Natural killer cell (primary cell): ENCODE results near the gene ANK2. TPM values are rescaled to one million over a fixed set of nuclear protein-coding genes. Genes with fewer than 3 reads are reported as not detected.

Experiments used
- ATAC-seq, 3 donors: fragments of 150-1000 bp in 2 of 3; fragments of 200-7000 bp in 1 of 3; cut with Tn5 transposase; 1 replicate in 1 of 3; 2 replicates in 2 of 3; pipeline ENCODE4 v1.10.0; 2021; ENCODE audit warnings: mild to moderate bottlenecking in 2 of 3, moderate library complexity in 2 of 3
- DNase-seq, 2 donors: peaks; one replicate each; pipeline versions ENCODE4 v3.0.0 to v3.0.0-alpha.2; 2013 to 2021; ENCODE audit warnings: mixed read lengths in 1 of 2
- H3K27ac ChIP-seq: one replicate; pipeline ENCODE4 v1.5.1; 2013; ENCODE audit warnings: mild to moderate bottlenecking, low read length
- H3K27me3 ChIP-seq: one replicate; pipeline ENCODE4 v1.6.1; 2013; ENCODE audit warnings: low read length; ENCODE audit not compliant: control insufficient read depth, insufficient read depth
- H3K36me3 ChIP-seq: one replicate; pipeline ENCODE4 v1.6.1; 2013; ENCODE audit warnings: low read length; ENCODE audit not compliant: control insufficient read depth, insufficient read depth
- H3K4me1 ChIP-seq: one replicate; pipeline ENCODE4 v1.6.1; 2013; ENCODE audit warnings: low read length; ENCODE audit not compliant: control insufficient read depth, insufficient read depth
- H3K4me3 ChIP-seq: one replicate; pipeline ENCODE4 v1.5.1; 2013; ENCODE audit warnings: low read length
- H3K9me3 ChIP-seq: one replicate; pipeline ENCODE4 v1.6.1; 2013; ENCODE audit warnings: low read length; ENCODE audit not compliant: control insufficient read depth, insufficient read depth
- H3K27ac Mint-ChIP-seq, 2 donors: one replicate each; pipeline ENCODE4 v1.8.0; 2022; ENCODE audit warnings: mild to moderate bottlenecking in 2 of 2, mixed read lengths in 2 of 2, moderate library complexity in 1 of 2
- H3K27me3 Mint-ChIP-seq, 2 donors: one replicate each; pipeline ENCODE4 v1.8.0; 2022; ENCODE audit warnings: low read depth in 2 of 2, mixed read lengths in 2 of 2
- H3K36me3 Mint-ChIP-seq: one replicate; pipeline ENCODE4 v1.8.0; 2022; ENCODE audit warnings: mixed read lengths
- H3K4me1 Mint-ChIP-seq, 2 donors: one replicate each; pipeline ENCODE4 v1.8.0; 2022; ENCODE audit warnings: mixed read lengths in 2 of 2
- H3K4me3 Mint-ChIP-seq: one replicate; pipeline ENCODE4 v1.8.0; 2022; ENCODE audit warnings: mild to moderate bottlenecking, moderate library complexity, mixed read lengths
- H3K9me3 Mint-ChIP-seq, 2 donors: one replicate each; pipeline ENCODE4 v1.8.0; 2022; ENCODE audit warnings: mixed read lengths in 2 of 2
- WGBS: methylation state at CpG from one replicate; pipeline ENCODE4 v1.1.7; 2013; ENCODE audit warnings: missing lambda C conversion rate; ENCODE audit not compliant: insufficient coverage; 5-methylcytosine and 5-hydroxymethylcytosine counted together
- intact Hi-C: fragments of 100-400 bp; cut with micrococcal nuclease; formaldehyde crosslinking; loops from one replicate; pipeline ENCODE4 v1.14.2; 2022
- total RNA-seq, 4 donors: library from RNA; stranded (reverse); fragments of 120-200 nt in 1 of 4; gene quantifications; one replicate each; pipeline versions ENCODE4 v1.2.3 to v1.2.4, GENCODE V29; 2013 to 2022
- TF ChIP-seq, protein P1 (sequence below): fragments of 200-600 bp; IDR thresholded peaks from one replicate; pipeline ENCODE4 v1.8.0; 2022; ENCODE audit warnings: antibody characterized with exemption

The ANK2 gene
- total RNA-seq, 3 donors from 2014 or later (not counting 1 experiment from before 2014, with no cell fraction given): 0.05 TPM; not detected in 2

DNA sequence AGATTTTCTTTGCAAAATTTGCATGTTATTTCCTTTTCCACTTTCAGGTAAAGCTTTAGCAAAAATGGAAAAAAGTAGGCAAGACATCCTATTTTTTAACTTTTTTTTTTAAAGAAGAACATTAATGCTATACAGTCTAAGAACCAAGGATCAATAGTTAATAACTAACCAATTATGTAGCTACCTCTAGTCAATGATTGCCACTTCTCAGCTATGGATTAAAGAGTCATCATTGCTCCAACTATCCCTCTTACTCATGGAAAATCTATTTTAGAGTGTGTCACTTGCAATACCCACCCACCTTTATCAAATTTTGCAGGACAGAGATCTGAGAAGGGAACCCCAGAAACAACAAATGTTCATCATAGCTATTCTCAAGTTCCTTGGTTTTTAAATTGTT is 223.1 kb downstream of the ANK2 start:
- Histone ChIP-seq H3K27me3 (no peaks in the 10 kb centered on the region), H3K4me3 (no peak overlapping the region), H3K36me3 (no peaks in the 10 kb centered on the region), H3K9me3 (no peaks in the 10 kb centered on the region), H3K27ac (no peak overlapping the region), H3K4me1 (no peaks in the 10 kb centered on the region)
- H3K4me1 Mint-ChIP-seq: no peaks in the 10 kb centered on the region
- peaks cover 3 to 8% of the 10 kb centered on the region in 2 donors for H3K27me3 Mint-ChIP-seq
- intact Hi-C loops: no loop called here
- ATAC-seq: no peak
- H3K4me3 Mint-ChIP-seq: no peak overlapping the region
- no peaks in the 10 kb centered on the region for H3K9me3 Mint-ChIP-seq
- TF ChIP-seq, protein P1, sequence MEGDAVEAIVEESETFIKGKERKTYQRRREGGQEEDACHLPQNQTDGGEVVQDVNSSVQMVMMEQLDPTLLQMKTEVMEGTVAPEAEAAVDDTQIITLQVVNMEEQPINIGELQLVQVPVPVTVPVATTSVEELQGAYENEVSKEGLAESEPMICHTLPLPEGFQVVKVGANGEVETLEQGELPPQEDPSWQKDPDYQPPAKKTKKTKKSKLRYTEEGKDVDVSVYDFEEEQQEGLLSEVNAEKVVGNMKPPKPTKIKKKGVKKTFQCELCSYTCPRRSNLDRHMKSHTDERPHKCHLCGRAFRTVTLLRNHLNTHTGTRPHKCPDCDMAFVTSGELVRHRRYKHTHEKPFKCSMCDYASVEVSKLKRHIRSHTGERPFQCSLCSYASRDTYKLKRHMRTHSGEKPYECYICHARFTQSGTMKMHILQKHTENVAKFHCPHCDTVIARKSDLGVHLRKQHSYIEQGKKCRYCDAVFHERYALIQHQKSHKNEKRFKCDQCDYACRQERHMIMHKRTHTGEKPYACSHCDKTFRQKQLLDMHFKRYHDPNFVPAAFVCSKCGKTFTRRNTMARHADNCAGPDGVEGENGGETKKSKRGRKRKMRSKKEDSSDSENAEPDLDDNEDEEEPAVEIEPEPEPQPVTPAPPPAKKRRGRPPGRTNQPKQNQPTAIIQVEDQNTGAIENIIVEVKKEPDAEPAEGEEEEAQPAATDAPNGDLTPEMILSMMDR: no peak
- no peaks in the 10 kb centered on the region for H3K36me3 Mint-ChIP-seq
- DNase-seq: no peak
- H3K27ac Mint-ChIP-seq: no peak overlapping the region

DNA sequence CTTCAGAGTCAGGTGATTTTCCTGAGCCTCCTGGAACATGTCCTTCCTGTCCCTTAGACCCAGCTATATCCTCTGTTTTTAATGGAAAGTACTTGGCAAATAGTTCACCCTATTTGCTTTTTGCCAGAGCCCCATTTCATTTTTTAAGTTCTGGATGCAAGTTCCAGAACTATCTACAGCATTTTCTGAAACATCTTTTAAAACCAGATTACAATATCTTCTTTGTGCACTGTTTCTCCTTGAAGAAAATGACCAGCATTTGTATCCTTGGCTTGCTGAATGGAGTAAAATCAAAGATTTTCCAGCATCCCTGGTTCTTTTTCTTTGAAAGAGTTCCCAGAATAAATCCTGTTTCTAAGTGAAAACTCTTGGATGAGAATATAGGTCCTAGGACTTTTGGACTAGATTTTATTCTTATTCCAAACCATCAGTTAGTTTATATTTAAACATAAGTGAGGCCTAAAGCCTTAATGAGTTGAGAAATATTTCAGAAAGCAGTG is 224.3 kb downstream of the ANK2 start:
- no peak overlapping the region for H3K27ac Mint-ChIP-seq
- H3K9me3 ChIP-seq: no peaks in the 10 kb centered on the region
- no peaks in the 10 kb centered on the region for H3K4me1 Mint-ChIP-seq
- intact Hi-C loops: no loop called here
- H3K27me3 Mint-ChIP-seq: peaks cover 4 to 8% of the 10 kb centered on the region in 2 donors
- H3K36me3 ChIP-seq: no peaks in the 10 kb centered on the region
- DNase-seq: no peak
- H3K36me3 Mint-ChIP-seq: no peaks in the 10 kb centered on the region
- no peak overlapping the region for H3K27ac ChIP-seq
- no peaks in the 10 kb centered on the region for H3K9me3 Mint-ChIP-seq
- H3K4me3 Mint-ChIP-seq: no peak overlapping the region
- TF ChIP-seq, protein P1: no peak
- ATAC-seq: no peak
- no peaks in the 10 kb centered on the region for H3K4me1 ChIP-seq
- H3K4me3 ChIP-seq: no peak overlapping the region
- H3K27me3 ChIP-seq: no peaks in the 10 kb centered on the region

DNA sequence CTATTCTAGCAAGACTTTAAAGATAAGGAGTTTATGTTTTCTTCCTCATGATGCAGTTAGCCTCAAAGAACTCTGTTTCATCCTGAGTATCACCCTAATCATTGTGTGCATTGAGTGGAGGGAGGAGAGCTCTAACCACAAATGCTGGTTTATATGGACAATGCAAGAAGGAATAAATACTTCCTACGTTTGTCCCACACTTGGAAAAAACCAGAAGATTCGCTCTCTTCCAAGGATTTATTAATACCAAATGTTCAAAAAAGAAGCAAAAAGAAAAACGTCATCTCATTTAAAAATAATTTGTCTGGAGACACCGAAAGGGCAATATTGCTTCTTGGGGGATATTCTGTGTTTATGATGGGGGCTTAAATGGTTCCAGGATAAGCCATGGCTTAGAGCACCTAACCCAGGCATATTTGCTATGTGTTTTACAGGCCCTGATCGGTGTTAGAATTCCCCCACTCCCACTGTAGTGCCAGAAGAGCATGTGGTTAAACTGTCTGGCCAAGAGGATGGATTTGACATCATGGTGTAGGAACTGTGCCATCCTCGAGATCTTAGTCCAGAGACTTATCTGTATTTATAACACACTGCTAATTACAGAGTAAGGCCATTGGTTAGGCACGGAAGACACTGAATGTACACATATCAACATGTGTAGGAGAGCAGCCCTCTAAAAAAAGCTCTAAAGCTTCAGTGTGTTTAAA is 227.2 kb downstream of the ANK2 start:
- Mint-ChIP-seq H3K27ac (no peak overlapping the region), H3K4me3 (no peak overlapping the region), H3K36me3 (no peaks in the 10 kb centered on the region), H3K9me3 (no peaks in the 10 kb centered on the region), H3K27me3 (peaks cover under 1 to 3% of the 10 kb centered on the region in 2 donors), H3K4me1 (no peaks in the 10 kb centered on the region)
- intact Hi-C loops: no loop called here
- Histone ChIP-seq H3K27me3 (no peaks in the 10 kb centered on the region), H3K27ac (no peak overlapping the region), H3K4me3 (no peak overlapping the region), H3K36me3 (no peaks in the 10 kb centered on the region), H3K4me1 (no peaks in the 10 kb centered on the region), H3K9me3 (no peaks in the 10 kb centered on the region)
- TF ChIP-seq, protein P1: no peak
- DNase-seq (no peak), ATAC-seq (no peak)
- 88% methylated on average over 6 of the region's 7 CpGs for WGBS
